LNCAP (cell line): ENCODE data around the gene MUC5B.

Experiments
- TF ChIP-seq, protein P1 (sequence below): fragments of 450-650 bp; IDR thresholded peaks from 2 replicates; pipeline ENCODE4 v1.5.1; 2017; ENCODE audit warnings: mild to moderate bottlenecking

MUC5B gene

DNA sequence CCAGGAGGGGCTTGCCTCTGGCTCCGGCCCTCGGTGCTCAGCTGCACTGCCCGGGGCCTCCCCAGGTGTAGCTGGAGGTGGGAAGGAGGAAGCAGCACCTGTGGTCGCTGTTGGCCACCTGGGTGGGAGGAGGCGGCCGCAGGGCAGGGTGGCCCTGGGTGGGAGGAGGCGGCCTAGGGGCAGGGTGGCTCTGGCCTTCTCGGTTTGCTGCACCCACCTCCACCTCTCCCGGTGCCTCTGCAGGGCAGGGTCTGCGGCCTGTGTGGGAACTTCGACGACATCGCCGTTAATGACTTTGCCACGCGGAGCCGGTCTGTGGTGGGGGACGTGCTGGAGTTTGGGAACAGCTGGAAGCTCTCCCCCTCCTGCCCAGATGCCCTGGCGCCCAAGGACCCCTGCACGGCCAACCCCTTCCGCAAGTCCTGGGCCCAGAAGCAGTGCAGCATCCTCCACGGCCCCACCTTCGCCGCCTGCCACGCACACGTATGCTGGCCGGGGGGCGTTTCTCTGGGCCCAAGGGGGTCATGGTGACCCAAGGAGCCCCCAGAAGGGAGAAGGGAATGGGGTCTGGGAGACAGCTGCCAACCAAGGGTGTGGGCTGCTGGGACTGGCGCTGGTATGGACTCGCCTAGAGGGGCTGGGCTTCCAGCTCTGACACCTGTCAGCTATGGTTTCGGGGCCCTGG is 44.5 kb upstream of the MUC5B start:
- TF ChIP-seq, protein P1, sequence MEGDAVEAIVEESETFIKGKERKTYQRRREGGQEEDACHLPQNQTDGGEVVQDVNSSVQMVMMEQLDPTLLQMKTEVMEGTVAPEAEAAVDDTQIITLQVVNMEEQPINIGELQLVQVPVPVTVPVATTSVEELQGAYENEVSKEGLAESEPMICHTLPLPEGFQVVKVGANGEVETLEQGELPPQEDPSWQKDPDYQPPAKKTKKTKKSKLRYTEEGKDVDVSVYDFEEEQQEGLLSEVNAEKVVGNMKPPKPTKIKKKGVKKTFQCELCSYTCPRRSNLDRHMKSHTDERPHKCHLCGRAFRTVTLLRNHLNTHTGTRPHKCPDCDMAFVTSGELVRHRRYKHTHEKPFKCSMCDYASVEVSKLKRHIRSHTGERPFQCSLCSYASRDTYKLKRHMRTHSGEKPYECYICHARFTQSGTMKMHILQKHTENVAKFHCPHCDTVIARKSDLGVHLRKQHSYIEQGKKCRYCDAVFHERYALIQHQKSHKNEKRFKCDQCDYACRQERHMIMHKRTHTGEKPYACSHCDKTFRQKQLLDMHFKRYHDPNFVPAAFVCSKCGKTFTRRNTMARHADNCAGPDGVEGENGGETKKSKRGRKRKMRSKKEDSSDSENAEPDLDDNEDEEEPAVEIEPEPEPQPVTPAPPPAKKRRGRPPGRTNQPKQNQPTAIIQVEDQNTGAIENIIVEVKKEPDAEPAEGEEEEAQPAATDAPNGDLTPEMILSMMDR = no peak

DNA sequence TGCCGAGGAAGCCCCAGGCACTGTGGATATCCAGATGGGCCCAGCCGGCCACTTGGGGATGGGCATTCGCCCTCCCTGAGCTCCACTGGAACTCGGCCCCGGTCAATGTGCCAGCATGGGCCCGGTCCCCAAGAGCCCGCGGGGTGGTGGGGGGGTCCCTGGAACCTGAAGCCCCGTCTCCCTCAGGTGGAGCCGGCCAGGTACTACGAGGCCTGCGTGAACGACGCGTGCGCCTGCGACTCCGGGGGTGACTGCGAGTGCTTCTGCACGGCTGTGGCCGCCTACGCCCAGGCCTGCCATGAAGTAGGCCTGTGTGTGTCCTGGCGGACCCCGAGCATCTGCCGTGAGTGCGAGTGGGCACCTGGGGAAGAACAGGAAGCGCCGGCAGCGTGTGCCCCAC is 44.0 kb upstream of the MUC5B start:
- TF ChIP-seq, protein P1 = no peak

DNA sequence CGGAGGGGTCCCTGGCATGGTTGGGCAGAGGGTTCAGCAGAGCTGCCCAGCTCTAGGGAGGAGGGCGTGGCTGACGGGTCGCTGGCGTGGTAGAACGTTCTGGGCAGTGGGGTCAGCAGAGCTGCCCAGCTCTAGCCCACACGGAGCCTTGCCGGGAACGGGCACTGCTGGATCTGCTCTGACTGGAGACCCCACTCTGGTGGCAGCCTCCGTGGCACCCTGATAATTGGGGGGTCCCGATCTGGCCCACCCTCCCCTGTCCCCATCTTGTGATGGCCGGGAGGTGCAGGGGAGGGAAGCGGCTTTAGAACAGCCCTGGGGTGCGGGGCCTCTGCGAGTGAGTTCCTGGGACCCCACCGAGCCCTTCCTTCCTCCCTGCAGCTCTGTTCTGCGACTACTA is 43.2 kb upstream of the MUC5B start:
- TF ChIP-seq, protein P1 = no peak

DNA sequence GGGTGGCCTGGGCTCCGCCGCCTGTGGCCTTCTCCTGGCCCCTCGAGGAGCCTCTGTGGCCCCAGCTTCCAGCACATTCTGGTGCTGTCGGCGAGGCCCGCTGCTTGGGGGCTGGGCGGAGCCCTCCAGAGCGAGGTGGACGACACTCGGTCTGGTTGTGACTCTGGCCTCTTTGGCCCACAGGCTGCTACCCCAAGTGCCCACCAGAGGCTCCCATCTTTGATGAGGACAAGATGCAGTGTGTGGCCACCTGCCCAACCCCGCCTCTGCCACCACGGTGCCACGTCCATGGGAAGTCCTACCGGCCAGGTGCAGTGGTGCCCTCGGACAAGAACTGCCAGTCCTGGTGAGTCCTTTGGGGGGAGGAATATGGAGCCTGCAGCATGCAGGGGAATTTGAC is 42.7 kb upstream of the MUC5B start:
- TF ChIP-seq, protein P1 = no peak

DNA sequence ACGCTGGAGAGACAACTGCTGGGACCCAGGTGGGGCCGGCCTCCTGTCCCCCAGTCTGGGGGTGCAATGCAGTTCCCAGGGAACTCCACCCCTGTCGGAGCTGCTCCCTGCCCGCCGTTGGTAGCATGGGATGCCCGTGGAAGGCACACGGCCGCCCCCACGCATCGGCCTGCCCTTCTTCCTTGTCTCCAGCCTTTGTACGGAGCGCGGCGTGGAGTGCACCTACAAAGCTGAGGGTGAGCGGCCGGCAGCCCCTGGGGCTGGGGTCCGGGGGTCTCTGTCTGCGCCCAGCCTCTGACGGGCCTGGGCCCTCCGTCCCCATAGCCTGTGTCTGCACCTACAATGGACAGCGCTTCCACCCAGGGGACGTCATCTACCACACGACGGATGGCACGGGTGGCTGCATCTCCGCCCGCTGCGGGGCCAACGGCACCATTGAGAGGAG is 41.9 kb upstream of the MUC5B start:
- TF ChIP-seq, protein P1 = no peak

DNA sequence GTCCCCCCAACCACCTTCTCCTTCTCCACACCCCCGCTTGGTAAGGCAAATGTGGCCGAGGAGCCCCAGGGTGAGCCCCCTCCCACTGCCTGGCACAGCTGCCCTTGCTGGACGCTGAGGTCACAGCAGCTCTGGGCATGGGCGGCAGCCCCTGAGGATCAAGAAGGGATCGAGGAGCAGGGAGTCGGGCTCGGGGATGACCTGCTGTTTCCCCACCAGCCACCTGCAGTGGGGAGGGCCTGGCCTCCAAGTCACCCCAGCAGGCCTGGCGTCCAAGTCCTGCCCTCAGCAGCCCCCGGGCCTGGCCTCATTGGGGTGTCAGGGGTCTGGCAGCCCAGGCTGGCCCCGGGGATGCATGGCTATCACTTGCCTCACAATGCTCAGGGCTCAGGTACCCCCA is 41.4 kb upstream of the MUC5B start:
- TF ChIP-seq, protein P1 = no peak

DNA sequence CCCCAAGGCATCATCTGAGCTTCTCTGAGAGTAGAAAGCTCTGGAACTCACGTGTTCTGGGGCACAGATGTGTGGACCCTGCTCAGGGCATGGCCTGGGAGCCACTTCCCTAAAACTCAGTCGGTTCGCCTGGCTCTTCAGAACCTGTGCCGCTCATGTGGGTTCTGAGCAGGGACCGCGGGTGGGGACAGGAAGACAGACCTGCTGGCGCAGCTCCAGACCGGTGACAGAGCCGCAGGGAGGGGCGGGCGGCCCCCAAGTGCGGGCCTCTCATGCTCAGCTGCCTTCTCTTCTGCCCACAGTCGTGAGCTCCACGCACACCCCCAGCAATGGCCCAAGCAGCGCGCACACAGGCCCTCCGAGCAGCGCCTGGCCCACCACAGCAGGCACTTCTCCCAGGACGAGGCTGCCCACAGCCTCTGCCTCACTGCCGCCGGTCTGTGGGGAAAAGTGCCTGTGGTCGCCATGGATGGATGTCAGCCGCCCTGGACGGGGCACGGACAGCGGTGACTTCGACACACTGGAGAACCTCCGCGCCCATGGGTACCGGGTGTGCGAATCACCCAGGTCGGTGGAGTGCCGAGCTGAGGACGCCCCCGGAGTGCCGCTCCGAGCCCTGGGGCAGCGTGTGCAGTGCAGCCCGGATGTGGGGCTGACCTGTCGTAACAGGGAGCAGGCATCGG is 40.9 kb upstream of the MUC5B start:
- TF ChIP-seq, protein P1 = no peak
